HG03469 (cell line): ENCODE data around the gene PACSIN2.

Experiments
- ATAC-seq: cut with Tn5 transposase; IDR thresholded peaks from one replicate; pipeline ENCODE4 v1.9.1; 2021; ENCODE audit warnings: mild to moderate bottlenecking, moderate library complexity, moderate number of reproducible peaks; ENCODE audit not compliant: unreplicated experiment

Gene PACSIN2

GRCh38 chr22:42869888-42870480 is 145.0 kb downstream of the PACSIN2 start:
- no peak for ATAC-seq

- no peak for ATAC-seq
Measured at GRCh38 chr22:42869463-42869862, 145.5 kb downstream of the PACSIN2 start.

GRCh38 chr22:42868751-42869251 is 146.1 kb downstream of the PACSIN2 start:
- no peak for ATAC-seq

- ATAC-seq = no peak
Measured at GRCh38 chr22:42866100-42866499, 148.8 kb downstream of the PACSIN2 start.

GRCh38 chr22:42865536-42865935 is 149.4 kb downstream of the PACSIN2 start:
- ATAC-seq = no peak

GRCh38 chr22:42863349-42863961 is 151.5 kb downstream of the PACSIN2 start:
- no peak for ATAC-seq

- ATAC-seq = no peak
Measured at GRCh38 chr22:42862045-42862734, 152.8 kb downstream of the PACSIN2 start.

- ATAC-seq = no peak
Measured at GRCh38 chr22:42860968-42861367, 154.0 kb downstream of the PACSIN2 start.

- ATAC-seq = no peak
Measured at GRCh38 chr22:42857845-42858481, 157.0 kb downstream of the PACSIN2 start.

- peak; percentile 61 for ATAC-seq
Measured at GRCh38 chr22:42856865-42857704, 157.9 kb downstream of the PACSIN2 start, which contains the start of gene ARFGAP3. TSS of gene ARFGAP3 (minus strand) at chr22:42857273. CDS start at chr22:42857182, 91 bp downstream.

- no peak for ATAC-seq
Measured at GRCh38 chr22:42856179-42856864, 158.6 kb downstream of the PACSIN2 start.

GRCh38 chr22:42855721-42856120 is 159.2 kb downstream of the PACSIN2 start:
- no peak for ATAC-seq

GRCh38 chr22:42855211-42855610 is 159.7 kb downstream of the PACSIN2 start:
- no peak for ATAC-seq

- ATAC-seq = no peak
Measured at GRCh38 chr22:42848941-42849550, 165.9 kb downstream of the PACSIN2 start.

GRCh38 chr22:42847110-42847509 is 167.8 kb downstream of the PACSIN2 start:
- no peak for ATAC-seq

GRCh38 chr22:42844756-42845155 is 170.2 kb downstream of the PACSIN2 start:
- ATAC-seq = no peak

- ATAC-seq = no peak
Measured at GRCh38 chr22:42842658-42843370, 172.1 kb downstream of the PACSIN2 start.

- ATAC-seq = no peak
Measured at GRCh38 chr22:42841444-42841843, 173.5 kb downstream of the PACSIN2 start.

GRCh38 chr22:42837556-42837955 is 177.4 kb downstream of the PACSIN2 start:
- no peak for ATAC-seq
